MM.1S (cell line): Measurements from ENCODE around the gene GUCY1B1.

Experiments used
- CTCF ChIP-seq: fragments of 300-600 bp; sonication (generic); IDR thresholded peaks from 2 replicates; pipeline ENCODE4 v1.5.1; 2016; ENCODE audit warnings: antibody characterized with exemption, low read length, mixed read lengths
- EZH2 ChIP-seq: fragments of 300-600 bp; sonication (generic); optimal IDR thresholded peaks from 2 replicates; pipeline ENCODE3; 2017; ENCODE audit warnings: low read depth, mild to moderate bottlenecking, antibody characterized with exemption, low read length, mixed read lengths
- EZH2phosphoT487 ChIP-seq: fragments of 300-600 bp; sonication (generic); IDR thresholded peaks from 2 replicates; pipeline ENCODE4 v1.6.1; 2018; ENCODE audit warnings: antibody characterized with exemption, low read length

- TF ChIP-seq CTCF (no peak), EZH2 (no peak), EZH2phosphoT487 (no peak)
Measured at GRCh38 chr4:155772459-155773195, 13.8 kb downstream of the GUCY1B1 start.
